Measurements from ENCODE around the gene LRMDA. TPM values are rescaled to one million over a fixed set of nuclear protein-coding genes. Genes with fewer than 3 reads are reported as not detected.

Gene LRMDA
- total RNA-seq, 4 donors from 2014 or later = 9.8 to 18.6 (median 15.8) TPM

- H3K9me3 ChIP-seq = no peaks in the 10 kb centered on the region
- no peak overlapping the region for H3K4me3 ChIP-seq
- H3K36me3 ChIP-seq = no peaks in the 10 kb centered on the region
- WGBS, 2 donors = 76 to 88% methylated on average over 10 to 14 of the region's 14 CpGs
- DNase-seq (ENCODE audit: low spot score in 2 of 2) = no peak
- H3K27ac ChIP-seq = no peak overlapping the region
- no peaks in the 10 kb centered on the region for H3K27me3 ChIP-seq
- TF ChIP-seq, protein P1, sequence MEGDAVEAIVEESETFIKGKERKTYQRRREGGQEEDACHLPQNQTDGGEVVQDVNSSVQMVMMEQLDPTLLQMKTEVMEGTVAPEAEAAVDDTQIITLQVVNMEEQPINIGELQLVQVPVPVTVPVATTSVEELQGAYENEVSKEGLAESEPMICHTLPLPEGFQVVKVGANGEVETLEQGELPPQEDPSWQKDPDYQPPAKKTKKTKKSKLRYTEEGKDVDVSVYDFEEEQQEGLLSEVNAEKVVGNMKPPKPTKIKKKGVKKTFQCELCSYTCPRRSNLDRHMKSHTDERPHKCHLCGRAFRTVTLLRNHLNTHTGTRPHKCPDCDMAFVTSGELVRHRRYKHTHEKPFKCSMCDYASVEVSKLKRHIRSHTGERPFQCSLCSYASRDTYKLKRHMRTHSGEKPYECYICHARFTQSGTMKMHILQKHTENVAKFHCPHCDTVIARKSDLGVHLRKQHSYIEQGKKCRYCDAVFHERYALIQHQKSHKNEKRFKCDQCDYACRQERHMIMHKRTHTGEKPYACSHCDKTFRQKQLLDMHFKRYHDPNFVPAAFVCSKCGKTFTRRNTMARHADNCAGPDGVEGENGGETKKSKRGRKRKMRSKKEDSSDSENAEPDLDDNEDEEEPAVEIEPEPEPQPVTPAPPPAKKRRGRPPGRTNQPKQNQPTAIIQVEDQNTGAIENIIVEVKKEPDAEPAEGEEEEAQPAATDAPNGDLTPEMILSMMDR (IDR thresholded peaks at IDR 0.05) = no peak
- TF ChIP-seq POLR2A (IDR thresholded peaks at IDR 0.05) = no peak
- no peak for TF ChIP-seq EP300 (IDR thresholded peaks at IDR 0.05)
- peaks cover 0 to 15% (median 0%) of the 10 kb centered on the region in 4 donors for H3K4me1 ChIP-seq
These were observed 162.5 kb downstream of the LRMDA start for GRCh38 chr10:75593692-75594556.

DNA sequence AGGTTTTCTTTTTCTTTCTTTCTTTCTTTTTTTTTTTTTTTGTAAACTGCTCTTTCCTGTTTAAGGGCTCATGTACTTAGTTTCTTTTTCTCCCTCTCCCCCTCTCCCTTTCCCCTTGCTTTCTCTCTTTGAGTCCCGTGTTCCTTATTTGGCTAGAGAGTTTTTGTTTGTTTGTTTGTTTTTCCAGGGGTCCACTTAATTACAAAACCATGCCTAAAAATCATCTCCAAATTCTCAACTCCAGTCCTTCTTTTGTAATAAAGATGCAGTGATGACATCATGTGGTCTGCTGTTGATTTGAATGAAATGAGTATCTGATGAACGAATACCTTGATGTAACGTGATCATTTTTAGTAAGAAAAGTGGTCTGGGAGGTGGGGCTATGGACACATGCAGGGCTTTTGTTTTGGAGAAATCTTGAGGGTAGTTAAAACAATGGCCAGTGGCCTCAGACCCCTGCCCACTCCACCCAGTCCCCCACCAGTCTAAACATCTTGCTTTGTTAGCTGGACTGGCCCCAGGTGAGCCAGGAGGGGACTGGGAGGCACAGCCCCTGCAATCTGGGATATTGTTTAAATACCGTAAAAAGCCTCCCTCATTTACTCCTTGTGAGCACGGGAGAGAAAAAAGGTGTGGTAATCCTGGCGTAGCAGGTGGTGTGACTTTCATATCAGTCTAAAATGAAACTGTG is 165.7 kb downstream of the LRMDA start:
- H3K9me3 ChIP-seq = no peaks in the 10 kb centered on the region
- TF ChIP-seq, protein P1 (IDR thresholded peaks at IDR 0.05) = no peak
- TF ChIP-seq EP300 (IDR thresholded peaks at IDR 0.05) (no peak), POLR2A (IDR thresholded peaks at IDR 0.05) (no peak)
- DNase-seq (ENCODE audit: low spot score in 2 of 2) = no peak
- no peak overlapping the region for H3K4me3 ChIP-seq
- WGBS, 2 donors = 86 to 89% methylated on average over 6 of the region's 6 CpGs
- H3K4me1 ChIP-seq = peaks cover 0 to 30% (median 4%) of the 10 kb centered on the region in 4 donors
- no peaks in the 10 kb centered on the region for H3K36me3 ChIP-seq
- no peaks in the 10 kb centered on the region for H3K27me3 ChIP-seq
- H3K27ac ChIP-seq = no peak overlapping the region

GRCh38 chr10:75597773-75598440 is 166.5 kb downstream of the LRMDA start:
- no peaks in the 10 kb centered on the region for H3K27me3 ChIP-seq
- H3K27ac ChIP-seq = no peak overlapping the region
- no peaks in the 10 kb centered on the region for H3K9me3 ChIP-seq
- no peak for DNase-seq (ENCODE audit: low spot score in 2 of 2)
- TF ChIP-seq POLR2A (IDR thresholded peaks at IDR 0.05) (no peak), EP300 (IDR thresholded peaks at IDR 0.05) (no peak)
- TF ChIP-seq, protein P1 (IDR thresholded peaks at IDR 0.05) = no peak
- peaks cover 0 to 23% (median 4%) of the 10 kb centered on the region in 4 donors for H3K4me1 ChIP-seq
- WGBS, 2 donors = 76 to 77% methylated on average over 15 of the region's 15 CpGs
- H3K4me3 ChIP-seq = no peak overlapping the region
- no peaks in the 10 kb centered on the region for H3K36me3 ChIP-seq

DNA sequence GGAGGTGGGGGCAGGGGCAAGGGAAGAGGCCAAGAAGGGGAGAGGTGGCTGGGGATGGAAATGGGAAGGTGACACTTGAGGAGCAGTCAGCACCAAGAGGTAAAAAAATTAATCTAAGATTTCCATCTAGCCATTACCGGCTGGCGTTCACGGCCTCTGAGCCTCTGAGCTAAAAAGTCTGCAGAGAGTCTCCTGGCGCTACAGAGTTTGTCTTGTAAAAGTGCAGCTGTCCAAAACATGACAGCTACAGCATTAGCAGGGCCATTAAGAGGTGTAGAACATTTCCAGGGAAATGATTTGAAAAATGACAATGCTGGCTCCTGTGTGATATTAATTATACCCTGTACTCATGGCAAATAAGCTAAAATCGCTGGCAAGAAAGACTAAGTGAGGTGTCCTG is 167.6 kb downstream of the LRMDA start:
- Histone ChIP-seq H3K4me3 (no peak overlapping the region), H3K27me3 (no peaks in the 10 kb centered on the region), H3K36me3 (no peaks in the 10 kb centered on the region), H3K9me3 (no peaks in the 10 kb centered on the region), H3K4me1 (peaks cover 0 to 15% (median 4%) of the 10 kb centered on the region in 4 donors), H3K27ac (no peak overlapping the region)
- 95 to 96% methylated on average over 5 of the region's 5 CpGs for WGBS, 2 donors
- no peak for DNase-seq (ENCODE audit: low spot score in 2 of 2)
- TF ChIP-seq, protein P1 (IDR thresholded peaks at IDR 0.05) = no peak
- no peak for TF ChIP-seq EP300 (IDR thresholded peaks at IDR 0.05)
- no peak for TF ChIP-seq POLR2A (IDR thresholded peaks at IDR 0.05)

Data from tibial nerve (tissue), 4 donors.